NCI-H2171 (cell line): ENCODE data around the gene GBP3.
"Not testable (repeated sequence)": the region's sequence is repeated elsewhere in the genome, so short reads cannot be mapped to it uniquely, and the experiment has no call there.

Experiments
- DNase-seq: peaks from one replicate; lab custom pipeline; 2025; lab: John Stamatoyannopoulos, UW

Gene GBP3, protein sequence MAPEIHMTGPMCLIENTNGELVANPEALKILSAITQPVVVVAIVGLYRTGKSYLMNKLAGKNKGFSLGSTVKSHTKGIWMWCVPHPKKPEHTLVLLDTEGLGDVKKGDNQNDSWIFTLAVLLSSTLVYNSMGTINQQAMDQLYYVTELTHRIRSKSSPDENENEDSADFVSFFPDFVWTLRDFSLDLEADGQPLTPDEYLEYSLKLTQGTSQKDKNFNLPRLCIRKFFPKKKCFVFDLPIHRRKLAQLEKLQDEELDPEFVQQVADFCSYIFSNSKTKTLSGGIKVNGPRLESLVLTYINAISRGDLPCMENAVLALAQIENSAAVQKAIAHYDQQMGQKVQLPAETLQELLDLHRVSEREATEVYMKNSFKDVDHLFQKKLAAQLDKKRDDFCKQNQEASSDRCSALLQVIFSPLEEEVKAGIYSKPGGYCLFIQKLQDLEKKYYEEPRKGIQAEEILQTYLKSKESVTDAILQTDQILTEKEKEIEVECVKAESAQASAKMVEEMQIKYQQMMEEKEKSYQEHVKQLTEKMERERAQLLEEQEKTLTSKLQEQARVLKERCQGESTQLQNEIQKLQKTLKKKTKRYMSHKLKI

GRCh38 chr1:89022167-89022959 is at the start of gene GBP3:
TSS of gene GBP3 (minus strand) at chr1:89022866. CDS start at chr1:89020721, 2,145 bp downstream.
- no peak for DNase-seq

- DNase-seq: no peak
Observed at GRCh38 chr1:89070509-89070908, 47.8 kb upstream of the GBP3 start.

DNA sequence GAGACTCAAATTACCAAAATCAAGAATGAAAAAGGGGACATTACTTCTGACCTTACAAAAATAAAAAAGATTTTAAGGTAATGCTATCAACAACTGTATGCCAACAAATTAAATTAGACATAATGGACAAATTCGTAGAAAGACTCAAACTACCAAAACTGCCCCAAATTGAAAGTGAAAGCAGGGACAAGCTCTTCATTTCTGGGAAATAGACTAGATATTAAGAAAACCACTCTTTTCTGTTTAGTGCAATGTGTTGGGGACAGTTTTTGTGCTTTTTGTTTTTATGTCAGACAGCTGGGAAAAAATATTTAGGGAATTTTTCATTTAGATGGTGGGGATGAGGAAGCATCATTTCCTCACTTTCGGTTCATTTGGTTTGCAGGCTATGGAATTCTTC is 47.3 kb upstream of the GBP3 start:
- DNase-seq: no peak

DNA sequence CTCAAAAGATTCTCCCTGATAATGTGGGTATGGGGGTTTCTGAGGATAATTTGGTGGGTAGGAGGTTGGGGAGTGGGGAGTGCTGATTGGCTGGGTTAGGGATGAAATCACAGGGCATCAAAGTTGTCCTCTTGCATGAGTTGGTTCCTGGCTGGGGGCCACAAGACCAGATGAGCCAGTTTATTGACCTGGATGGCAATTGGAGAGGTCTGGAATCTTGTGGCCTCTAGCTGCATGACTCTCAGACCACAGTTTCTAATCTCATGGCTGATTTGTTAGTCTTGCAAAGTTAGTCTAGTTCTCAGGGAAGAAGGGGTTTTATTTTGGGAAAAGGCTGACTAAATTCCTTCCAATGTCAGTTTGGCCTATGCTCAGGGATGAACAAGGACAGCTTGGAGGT is 45.6 kb upstream of the GBP3 start:
- no peak for DNase-seq

DNA sequence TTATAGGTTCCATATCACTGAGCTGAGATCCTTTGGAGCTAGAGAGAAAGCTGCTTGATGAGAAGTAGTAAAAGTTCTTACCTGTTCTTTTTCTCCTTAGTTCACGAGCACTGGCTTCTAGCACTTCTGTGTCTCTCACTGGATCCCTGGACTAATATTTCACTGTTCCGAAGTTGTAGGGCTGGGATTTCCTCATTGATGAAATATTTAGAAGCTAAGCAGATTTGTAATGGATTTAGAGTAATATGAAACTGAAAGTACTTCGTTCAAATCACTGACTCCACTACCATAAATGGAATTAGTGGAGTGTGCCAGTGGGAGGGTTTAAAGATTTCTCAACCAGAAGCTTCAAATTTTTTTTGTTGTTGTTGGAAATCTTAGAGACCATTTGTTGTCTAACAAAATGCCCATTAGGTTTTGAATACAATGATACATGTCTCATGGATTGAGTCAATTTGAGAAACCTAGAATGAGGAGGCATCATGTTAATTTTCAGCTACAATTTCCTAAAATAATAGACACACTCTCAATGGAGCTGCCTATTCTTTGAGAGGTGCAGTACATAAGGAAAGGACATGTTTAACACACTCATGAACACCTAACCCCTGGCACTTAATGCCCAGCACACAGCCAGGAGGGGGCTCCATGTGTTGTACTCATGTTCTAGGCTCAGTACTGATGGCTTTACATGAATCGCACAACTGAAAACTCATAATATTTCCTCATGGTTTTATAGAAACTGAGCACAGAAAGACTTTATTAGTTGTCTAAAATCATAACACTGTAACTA is 42.6 kb upstream of the GBP3 start, which contains the start of gene GBP1:
TSS of gene GBP1 (minus strand) at position 130 of the 790 bp plus-strand sequence. CDS start 1,974 bp downstream, outside the sequence.
- DNase-seq: no peak

GRCh38 chr1:89064632-89065031 is 42.0 kb upstream of the GBP3 start:
- DNase-seq: no peak

GRCh38 chr1:89063094-89063493 is 40.4 kb upstream of the GBP3 start:
- no peak for DNase-seq

DNA sequence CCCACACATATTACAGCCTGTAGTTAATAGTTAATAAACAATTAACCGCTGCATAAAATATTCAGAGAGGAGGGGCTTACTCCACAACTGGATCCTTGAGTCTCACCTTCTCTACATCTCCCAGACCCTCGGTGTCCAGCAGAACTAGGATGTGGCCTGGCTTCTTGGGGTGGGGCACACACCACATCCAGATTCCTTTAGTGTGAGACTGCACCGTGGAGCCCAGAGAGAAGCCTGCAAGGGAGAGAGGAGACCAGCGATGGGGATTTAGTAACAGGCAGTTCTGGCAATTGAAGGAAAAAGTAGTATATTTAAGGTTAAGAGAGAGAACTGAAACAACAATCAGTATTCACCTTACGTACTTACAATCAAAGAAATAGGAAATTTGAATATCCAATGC is 37.4 kb upstream of the GBP3 start:
- no peak for DNase-seq

GRCh38 chr1:89051955-89052312 is 29.3 kb upstream of the GBP3 start:
- no peak for DNase-seq

GRCh38 chr1:89051300-89051954 is 28.8 kb upstream of the GBP3 start:
- no peak for DNase-seq

DNA sequence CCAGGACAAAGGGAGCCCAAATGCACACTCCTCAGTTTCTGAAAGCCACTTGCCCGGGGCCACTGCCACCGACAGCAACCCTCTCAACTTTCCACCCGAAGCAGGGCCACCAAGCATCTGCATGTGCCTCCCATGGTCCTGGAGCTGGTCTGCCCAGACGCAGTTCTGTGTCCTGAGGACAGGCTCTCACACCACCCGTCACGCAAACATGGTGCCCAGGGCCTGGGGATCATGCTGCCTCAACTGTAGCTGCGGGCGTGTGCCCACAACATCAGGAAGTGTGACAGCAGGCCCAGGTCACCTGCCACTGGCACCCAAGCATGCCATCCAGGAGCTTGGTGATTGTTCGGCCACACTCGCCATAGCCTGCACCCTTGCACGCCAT is 28.0 kb upstream of the GBP3 start:
- DNase-seq: no peak

- DNase-seq: not testable (repeated sequence)
Observed at GRCh38 chr1:89049901-89050648, 27.4 kb upstream of the GBP3 start.

DNA sequence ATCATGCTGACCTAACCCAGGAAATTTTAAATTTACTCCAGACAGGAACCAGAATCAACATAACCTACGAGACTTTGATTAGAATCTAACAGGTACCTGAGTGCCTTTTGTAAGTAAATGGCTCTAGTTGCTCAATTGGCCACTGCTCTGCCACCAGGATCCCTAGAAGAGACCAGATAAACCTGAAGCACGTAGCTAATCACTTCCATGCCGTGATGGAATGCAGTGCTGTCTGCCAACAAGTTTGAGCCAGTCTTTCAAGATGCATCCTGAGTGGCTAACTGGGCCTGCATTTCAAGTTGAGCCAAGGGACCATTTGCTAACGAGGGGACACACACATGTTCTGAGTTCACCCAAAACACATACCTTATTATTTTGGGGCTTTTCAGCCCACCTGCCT is 26.5 kb upstream of the GBP3 start:
- not testable (repeated sequence) for DNase-seq

- no peak for DNase-seq
Observed at GRCh38 chr1:89047734-89048133, 25.1 kb upstream of the GBP3 start.

- DNase-seq: not testable (repeated sequence)
Observed at GRCh38 chr1:89046318-89047183, 23.9 kb upstream of the GBP3 start.

GRCh38 chr1:89044970-89045721 is 22.5 kb upstream of the GBP3 start:
- DNase-seq: no peak

- DNase-seq: no peak
Observed at GRCh38 chr1:89043940-89044339, 21.3 kb upstream of the GBP3 start.

DNA sequence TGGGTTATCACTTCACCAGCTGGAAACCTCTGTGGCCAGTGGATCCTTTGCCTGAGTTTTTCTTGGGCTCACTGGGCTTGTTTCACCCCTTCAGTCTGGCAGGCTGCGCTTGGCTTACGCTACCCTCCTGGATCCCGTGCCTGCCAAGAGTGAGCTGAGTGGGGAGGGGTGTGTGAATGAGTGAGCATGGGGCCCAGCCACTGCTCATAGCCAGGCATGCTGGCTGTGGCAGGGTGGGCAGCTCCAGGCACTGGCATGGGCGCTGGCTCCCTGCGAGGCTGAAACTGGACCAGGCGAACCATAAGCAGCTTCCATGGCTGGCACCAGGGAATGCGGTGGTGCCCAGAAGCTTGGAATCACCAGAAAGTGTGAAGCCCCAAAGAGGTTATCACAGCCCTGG is 19.8 kb upstream of the GBP3 start:
- no peak for DNase-seq

DNA sequence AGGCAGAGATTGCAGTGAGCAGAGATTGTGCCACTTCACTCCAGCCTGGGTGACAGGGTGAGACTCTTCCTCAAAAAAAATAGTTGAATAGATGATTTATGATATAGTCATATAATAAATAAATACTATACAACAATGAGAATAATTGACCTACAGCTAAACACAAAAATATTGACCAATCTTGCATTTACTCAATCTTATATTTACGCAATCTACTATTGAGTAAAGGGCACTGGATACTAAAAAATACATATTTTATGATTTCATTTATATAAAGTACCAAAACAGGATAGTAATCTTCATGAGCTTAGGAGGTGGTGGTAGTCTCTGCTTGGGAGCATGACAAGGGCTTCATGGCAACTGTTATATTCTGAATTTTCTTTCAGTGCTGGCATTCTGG is 19.1 kb upstream of the GBP3 start:
- DNase-seq: no peak
